OCI-LY7 (cell line): Measurements from ENCODE around the gene BLACAT1.

Experiments used
- EZH2phosphoT487 ChIP-seq: fragments of 200-600 bp; sonication (generic); IDR thresholded peaks from 2 replicates; pipeline ENCODE4 v1.6.1; 2018; ENCODE audit warnings: low read depth, borderline replicate concordance, mild to moderate bottlenecking, mixed run types, antibody characterized with exemption, low read length, moderate library complexity, mixed read lengths
- TF ChIP-seq, protein P1 (sequence below): fragments of 200-600 bp; sonication (generic); conservative IDR thresholded peaks from 2 replicates; pipeline ENCODE4 v1.5.1; 2014; ENCODE audit warnings: mild to moderate bottlenecking, antibody characterized with exemption, low read length, moderate library complexity, mixed read lengths

DNA sequence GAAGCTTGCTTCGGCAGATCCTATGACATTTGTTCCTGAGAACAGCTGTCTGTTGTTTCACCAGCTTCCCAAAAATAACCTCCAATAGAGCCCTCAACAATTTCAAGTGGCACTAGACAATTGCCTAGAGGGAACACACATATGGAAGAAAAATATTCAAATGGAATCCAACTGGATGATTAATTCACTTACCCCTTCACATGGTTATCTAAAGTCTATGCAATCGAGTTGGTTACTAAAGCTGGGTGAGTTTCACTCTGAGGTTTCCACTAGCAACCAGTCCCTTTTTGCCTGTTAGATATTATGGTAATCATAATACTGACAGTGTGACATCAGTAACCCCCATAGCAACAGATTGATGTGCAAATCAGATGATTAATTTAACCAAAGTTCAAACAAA, 34.0 kb downstream of the BLACAT1 start, which contains the start of gene LEMD1:
- TF ChIP-seq, protein P1, sequence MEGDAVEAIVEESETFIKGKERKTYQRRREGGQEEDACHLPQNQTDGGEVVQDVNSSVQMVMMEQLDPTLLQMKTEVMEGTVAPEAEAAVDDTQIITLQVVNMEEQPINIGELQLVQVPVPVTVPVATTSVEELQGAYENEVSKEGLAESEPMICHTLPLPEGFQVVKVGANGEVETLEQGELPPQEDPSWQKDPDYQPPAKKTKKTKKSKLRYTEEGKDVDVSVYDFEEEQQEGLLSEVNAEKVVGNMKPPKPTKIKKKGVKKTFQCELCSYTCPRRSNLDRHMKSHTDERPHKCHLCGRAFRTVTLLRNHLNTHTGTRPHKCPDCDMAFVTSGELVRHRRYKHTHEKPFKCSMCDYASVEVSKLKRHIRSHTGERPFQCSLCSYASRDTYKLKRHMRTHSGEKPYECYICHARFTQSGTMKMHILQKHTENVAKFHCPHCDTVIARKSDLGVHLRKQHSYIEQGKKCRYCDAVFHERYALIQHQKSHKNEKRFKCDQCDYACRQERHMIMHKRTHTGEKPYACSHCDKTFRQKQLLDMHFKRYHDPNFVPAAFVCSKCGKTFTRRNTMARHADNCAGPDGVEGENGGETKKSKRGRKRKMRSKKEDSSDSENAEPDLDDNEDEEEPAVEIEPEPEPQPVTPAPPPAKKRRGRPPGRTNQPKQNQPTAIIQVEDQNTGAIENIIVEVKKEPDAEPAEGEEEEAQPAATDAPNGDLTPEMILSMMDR, result no peak
- no peak for TF ChIP-seq EZH2phosphoT487
